GM19328 (cell line): Measurements from ENCODE around the gene EIF3C.
"Not testable (repeated sequence)": the region's sequence is repeated elsewhere in the genome, so short reads cannot be mapped to it uniquely, and the experiment has no call there.

ENCODE experiments used
- ATAC-seq: cut with Tn5 transposase; IDR thresholded peaks from one replicate; pipeline ENCODE4 v1.9.1; 2021; ENCODE audit warnings: mild to moderate bottlenecking, moderate library complexity; ENCODE audit not compliant: unreplicated experiment

Gene EIF3C

GRCh38 chr16:28749997-28750465 is 38.8 kb downstream of the EIF3C start:
- ATAC-seq = not testable (repeated sequence)

- ATAC-seq = not testable (repeated sequence)
Observed at GRCh38 chr16:28750469-28751067, 39.3 kb downstream of the EIF3C start.

- ATAC-seq = not testable (repeated sequence)
Observed at GRCh38 chr16:28751487-28751886, 40.2 kb downstream of the EIF3C start, which contains the start of gene NPIPB9. TSS of gene NPIPB9 (plus strand) at chr16:28751787.

DNA sequence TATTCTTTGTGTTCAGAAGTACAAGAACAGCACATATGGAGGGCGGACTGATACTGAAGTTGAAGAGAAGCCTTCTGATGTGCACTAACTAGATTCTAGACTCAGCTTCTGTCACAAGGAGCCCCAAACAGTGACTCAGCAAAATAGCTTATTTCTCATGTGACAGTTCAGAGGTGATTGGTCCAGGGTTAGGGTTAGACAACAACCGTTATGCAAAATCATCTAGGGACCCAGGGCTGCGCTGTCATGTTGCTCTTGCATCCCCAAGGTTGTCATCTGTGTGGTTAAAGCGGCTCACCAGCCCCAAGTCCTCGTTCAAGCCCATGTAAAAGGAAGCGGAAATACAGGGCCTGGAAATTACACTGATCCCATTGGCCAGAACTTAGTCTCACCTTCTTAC is 70.4 kb downstream of the EIF3C start:
- not testable (repeated sequence) for ATAC-seq

GRCh38 chr16:28782357-28782756 is 71.1 kb downstream of the EIF3C start:
- not testable (repeated sequence) for ATAC-seq
